Vagina (tissue), 2 donors: ENCODE results near the gene CRTC1. TPM values are rescaled to one million over a fixed set of nuclear protein-coding genes. Genes with fewer than 3 reads are reported as not detected.

ENCODE experiments used
- DNase-seq, 2 donors: peaks; one replicate each; pipeline ENCODE4 v3.0.0-alpha.2; 2017; ENCODE audit errors: extremely low spot score in 2 of 2
- H3K27ac ChIP-seq: fragments of 200-600 bp; sonication (generic); one replicate; pipeline ENCODE4 v1.5.1; 2019
- H3K27me3 ChIP-seq: fragments of 200-600 bp; sonication (generic); one replicate; pipeline ENCODE4 v1.5.1; 2019
- H3K36me3 ChIP-seq, 2 donors: fragments of 200-600 bp; sonication (generic); one replicate each; pipeline ENCODE4 v1.5.1; 2017 to 2019
- H3K4me1 ChIP-seq: fragments of 200-600 bp; sonication (generic); one replicate; pipeline ENCODE4 v1.5.1; 2019
- H3K4me3 ChIP-seq, 2 donors: fragments of 200-600 bp; sonication (generic); 1 replicate in 1 of 2; 2 replicates in 1 of 2; pipeline ENCODE4 v1.5.1; 2016 to 2019
- H3K9me3 ChIP-seq: fragments of 200-600 bp; sonication (generic); one replicate; pipeline ENCODE4 v1.5.1; 2019
- POLR2A ChIP-seq, 2 donors: fragments of 450-650 bp; IDR thresholded peaks; one replicate each; pipeline ENCODE4 v1.6.1; 2017; ENCODE audit warnings: antibody characterized with exemption in 2 of 2, mild to moderate bottlenecking in 2 of 2, moderate library complexity in 2 of 2
- POLR2AphosphoS5 ChIP-seq, 2 donors: sonication (generic); formaldehyde crosslinking; IDR thresholded peaks; one replicate each; pipeline ENCODE4 v1.9.0; 2017; ENCODE audit warnings: antibody characterized with exemption in 2 of 2, mild to moderate bottlenecking in 2 of 2, low read depth in 1 of 2; ENCODE audit not compliant: insufficient read depth in 1 of 2
- intact Hi-C: fragments of 100-400 bp; cut with DNase I; formaldehyde crosslinking; loops from one replicate; pipeline ENCODE4 v1.15.1; 2023
- total RNA-seq: library from RNA; depleted of rRNA; stranded (reverse); fragments of >200 nt; gene quantifications from one replicate; pipeline ENCODE4 v1.2.3, GENCODE V29; 2016
- TF ChIP-seq, protein P1 (sequence below), 3 experiments: fragments of 450-650 bp in 2 of 3; fragments of 200-600 bp in 1 of 3; sonication (generic) in 1 of 3; IDR thresholded peaks; one replicate each; pipeline ENCODE4 v1.5.1; 2017 to 2019; ENCODE audit warnings: antibody characterized with exemption in 3 of 3, mild to moderate bottlenecking in 2 of 3, moderate library complexity in 2 of 3

The CRTC1 gene
- total RNA-seq, 1 donor from 2014 or later = 7.4 TPM

DNA sequence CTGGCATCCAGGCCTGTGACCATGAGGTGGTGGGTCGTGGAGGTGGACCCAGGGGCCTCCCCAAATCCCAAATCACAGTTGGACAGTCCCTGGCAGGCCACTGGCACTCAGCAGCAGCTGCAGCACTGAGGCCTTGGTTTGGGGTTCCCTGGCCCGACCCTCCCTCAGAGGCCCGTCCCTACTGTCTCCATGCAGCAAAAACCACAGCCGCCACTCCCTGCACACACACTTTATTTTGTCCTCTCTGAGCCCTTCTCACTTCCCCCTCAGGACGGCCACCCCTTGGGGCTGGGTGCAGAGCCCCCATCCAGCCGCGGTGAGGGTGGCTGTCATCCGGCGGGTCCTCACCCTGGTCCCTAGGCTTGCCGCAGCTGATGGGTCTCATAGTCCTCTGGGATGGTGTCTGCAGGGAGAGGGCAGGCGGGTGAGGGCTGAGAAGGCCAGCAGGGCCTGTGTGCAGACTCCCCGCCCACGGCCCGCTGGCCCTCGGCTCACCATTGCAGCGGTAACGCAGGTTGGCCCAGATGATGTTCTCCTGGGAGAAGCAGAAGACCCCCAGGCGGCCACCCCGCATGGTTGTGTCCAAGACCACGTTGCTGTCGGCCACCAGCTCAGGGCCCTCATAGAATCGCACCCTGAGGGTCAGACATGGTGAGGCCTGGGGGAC is 99.2 kb downstream of the CRTC1 start:
- intact Hi-C loops = no loop called here
- peaks cover 14% of the 10 kb centered on the region for H3K4me1 ChIP-seq
- DNase-seq = no peak
- H3K27ac ChIP-seq = no peak overlapping the region
- no peaks in the 10 kb centered on the region for H3K9me3 ChIP-seq
- H3K4me3 ChIP-seq = no peak overlapping the region
- TF ChIP-seq, protein P1, sequence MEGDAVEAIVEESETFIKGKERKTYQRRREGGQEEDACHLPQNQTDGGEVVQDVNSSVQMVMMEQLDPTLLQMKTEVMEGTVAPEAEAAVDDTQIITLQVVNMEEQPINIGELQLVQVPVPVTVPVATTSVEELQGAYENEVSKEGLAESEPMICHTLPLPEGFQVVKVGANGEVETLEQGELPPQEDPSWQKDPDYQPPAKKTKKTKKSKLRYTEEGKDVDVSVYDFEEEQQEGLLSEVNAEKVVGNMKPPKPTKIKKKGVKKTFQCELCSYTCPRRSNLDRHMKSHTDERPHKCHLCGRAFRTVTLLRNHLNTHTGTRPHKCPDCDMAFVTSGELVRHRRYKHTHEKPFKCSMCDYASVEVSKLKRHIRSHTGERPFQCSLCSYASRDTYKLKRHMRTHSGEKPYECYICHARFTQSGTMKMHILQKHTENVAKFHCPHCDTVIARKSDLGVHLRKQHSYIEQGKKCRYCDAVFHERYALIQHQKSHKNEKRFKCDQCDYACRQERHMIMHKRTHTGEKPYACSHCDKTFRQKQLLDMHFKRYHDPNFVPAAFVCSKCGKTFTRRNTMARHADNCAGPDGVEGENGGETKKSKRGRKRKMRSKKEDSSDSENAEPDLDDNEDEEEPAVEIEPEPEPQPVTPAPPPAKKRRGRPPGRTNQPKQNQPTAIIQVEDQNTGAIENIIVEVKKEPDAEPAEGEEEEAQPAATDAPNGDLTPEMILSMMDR (IDR thresholded peaks at IDR 0.05) = no peak
- TF ChIP-seq POLR2A (IDR thresholded peaks at IDR 0.05) (no peak), POLR2AphosphoS5 (IDR thresholded peaks at IDR 0.05; ENCODE audit: insufficient read depth in 1 of 2, low read depth in 1 of 2) (no peak)
- H3K27me3 ChIP-seq = no peaks in the 10 kb centered on the region
- H3K36me3 ChIP-seq = no peaks in the 10 kb centered on the region

DNA sequence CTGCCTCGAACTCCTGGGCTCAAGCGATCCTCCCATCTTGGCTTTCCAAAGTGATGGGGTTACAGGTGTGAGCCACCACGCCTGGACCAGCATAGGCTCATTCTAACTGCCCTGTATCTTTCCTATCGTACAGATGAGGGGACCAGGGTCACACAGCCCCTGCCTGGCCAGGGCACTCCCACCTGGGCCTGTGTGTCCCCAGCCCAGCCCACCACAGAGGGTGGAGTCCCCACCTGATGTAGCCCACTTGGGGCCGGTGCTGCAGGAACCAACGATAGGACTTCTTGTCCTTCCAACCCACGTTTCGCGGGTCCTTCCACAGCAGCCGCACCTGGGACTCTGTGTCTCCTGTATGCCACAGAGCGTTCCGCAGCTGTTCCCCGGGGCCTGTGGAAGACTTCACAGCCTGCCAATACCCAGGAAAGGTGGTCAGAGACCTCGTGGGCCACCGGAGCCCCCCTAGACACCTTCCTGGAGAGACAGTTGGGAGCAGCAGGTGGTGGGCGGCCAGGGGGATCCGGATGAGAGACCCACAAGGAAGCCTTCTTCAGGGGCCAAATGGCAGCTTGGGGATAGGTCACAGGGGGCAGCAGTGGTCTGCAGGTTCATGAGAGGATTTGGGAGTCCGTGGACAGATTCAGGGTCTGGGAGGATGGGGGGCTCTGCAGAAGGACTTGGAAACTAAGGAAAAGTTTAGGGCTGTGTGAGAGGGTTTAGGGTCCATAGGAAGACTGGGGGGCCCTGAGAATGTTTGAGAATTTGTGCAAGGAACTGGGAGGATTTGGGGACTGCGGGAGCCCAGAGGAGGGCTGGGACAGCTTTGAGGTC is 100.7 kb downstream of the CRTC1 start:
- H3K27ac ChIP-seq = no peak overlapping the region
- no peaks in the 10 kb centered on the region for H3K36me3 ChIP-seq
- peaks cover 29% of the 10 kb centered on the region for H3K4me1 ChIP-seq
- intact Hi-C loops = no loop called here
- H3K27me3 ChIP-seq = peaks cover 11% of the 10 kb centered on the region
- no peak for TF ChIP-seq POLR2AphosphoS5 (IDR thresholded peaks at IDR 0.05; ENCODE audit: insufficient read depth in 1 of 2, low read depth in 1 of 2)
- DNase-seq = no peak
- H3K4me3 ChIP-seq = no peak overlapping the region
- H3K9me3 ChIP-seq = no peaks in the 10 kb centered on the region

DNA sequence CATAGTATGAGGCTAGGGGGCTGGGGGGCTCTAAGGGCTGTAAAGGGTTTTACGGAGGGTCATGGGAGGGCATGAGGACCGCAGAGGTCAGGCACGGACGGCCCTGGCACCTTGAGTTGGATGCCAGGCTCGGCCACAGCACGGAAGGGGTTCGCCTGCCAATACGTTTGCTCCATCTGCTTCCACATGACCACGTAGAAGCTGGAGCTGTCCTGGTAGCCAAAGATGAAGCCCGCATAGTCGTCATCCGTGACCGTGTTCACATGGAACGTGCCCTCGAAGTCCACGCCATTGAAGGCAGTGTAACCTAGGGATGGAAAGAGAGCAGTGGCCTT is 101.3 kb downstream of the CRTC1 start:
- H3K4me3 ChIP-seq = no peak overlapping the region
- H3K9me3 ChIP-seq = no peaks in the 10 kb centered on the region
- peaks cover 35% of the 10 kb centered on the region for H3K4me1 ChIP-seq
- intact Hi-C loops = no loop called here
- H3K27me3 ChIP-seq = peaks cover 15% of the 10 kb centered on the region
- H3K27ac ChIP-seq = no peak overlapping the region
- DNase-seq = no peak
- TF ChIP-seq POLR2A (IDR thresholded peaks at IDR 0.05) (no peak), POLR2AphosphoS5 (IDR thresholded peaks at IDR 0.05; ENCODE audit: insufficient read depth in 1 of 2, low read depth in 1 of 2) (no peak)
- TF ChIP-seq, protein P1 (IDR thresholded peaks at IDR 0.05) = no peak
- H3K36me3 ChIP-seq = no peaks in the 10 kb centered on the region

DNA sequence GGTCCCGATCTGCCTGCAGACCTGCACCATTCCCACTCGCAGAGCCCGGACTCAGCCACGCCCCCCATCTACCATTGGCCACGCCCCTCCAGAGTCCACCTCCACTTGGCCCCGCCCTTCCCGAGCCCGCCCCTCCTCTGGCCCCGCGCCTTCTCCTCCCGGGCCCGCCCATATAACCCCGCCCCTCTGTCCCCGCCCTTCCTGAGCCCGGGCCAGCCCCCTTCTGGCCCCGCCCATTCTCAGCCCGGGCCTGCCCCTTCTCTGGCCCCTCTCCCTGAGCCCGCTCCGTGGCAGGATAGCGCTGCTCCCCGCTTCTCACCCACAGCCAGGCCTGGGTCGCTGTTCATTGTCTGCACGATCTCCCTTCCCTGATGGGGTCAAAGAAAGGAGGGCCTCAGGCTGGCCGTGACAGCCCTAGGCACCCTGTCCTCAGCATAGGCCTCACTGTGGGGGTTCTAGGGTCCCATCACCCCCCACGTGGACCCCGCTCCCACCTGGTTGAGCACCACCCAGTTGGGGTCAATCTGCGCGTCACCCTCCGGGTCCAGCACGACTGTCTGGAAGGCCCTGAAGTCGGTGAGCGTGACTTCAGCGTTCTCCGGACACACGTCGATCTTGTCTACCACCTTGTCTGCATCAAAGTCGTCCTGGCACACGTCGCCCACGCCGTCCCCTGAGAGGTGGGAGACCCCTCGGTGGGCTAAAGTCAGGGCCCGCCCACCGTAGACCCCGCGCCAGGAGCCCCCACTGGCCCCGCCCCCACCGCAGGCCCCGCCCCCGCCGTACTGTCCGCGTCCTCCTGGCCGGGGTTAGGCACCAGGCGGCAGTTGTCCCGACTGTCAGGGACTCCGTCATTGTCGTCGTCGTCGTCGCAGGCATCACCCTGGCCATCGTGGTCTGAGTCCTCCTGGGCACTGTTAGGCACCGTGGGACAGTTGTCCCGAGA is 102.0 kb downstream of the CRTC1 start:
- TF ChIP-seq, protein P1 (IDR thresholded peaks at IDR 0.05) = no peak
- peak in 1 of 2 donors; percentile 19 for TF ChIP-seq POLR2AphosphoS5 (IDR thresholded peaks at IDR 0.05; ENCODE audit: insufficient read depth in 1 of 2, low read depth in 1 of 2)

More for the DNA sequence above, 102.0 kb downstream of the CRTC1 start:
- H3K36me3 ChIP-seq = no peaks in the 10 kb centered on the region
- intact Hi-C loops = no loop called here
- no peaks in the 10 kb centered on the region for H3K9me3 ChIP-seq
- H3K4me3 ChIP-seq = peak overlapping the region; percentile 3 to 16
- no peak overlapping the region for H3K27ac ChIP-seq
- H3K27me3 ChIP-seq = peaks cover 15% of the 10 kb centered on the region
- peaks cover 42% of the 10 kb centered on the region for H3K4me1 ChIP-seq
- no peak for DNase-seq
